Chondrocyte (in vitro differentiated cells): Measurements from ENCODE around the gene SLC35A1. TPM values are rescaled to one million over a fixed set of nuclear protein-coding genes. Genes with fewer than 3 reads are reported as not detected.

Experiments used
- DNase-seq: peaks from one replicate; pipeline ENCODE4 v3.0.0; 2021; ENCODE audit warnings: mixed read lengths, low spot score
- H3K27ac Mint-ChIP-seq: one replicate; pipeline ENCODE4 v1.8.0; 2021; ENCODE audit warnings: mild to moderate bottlenecking, moderate library complexity, mixed read lengths; ENCODE audit not compliant: unreplicated experiment
- H3K27me3 Mint-ChIP-seq: 2 replicates; pipeline ENCODE4 v1.8.0; 2021; ENCODE audit warnings: low read depth, mixed read lengths
- H3K36me3 Mint-ChIP-seq: 2 replicates; pipeline ENCODE4 v1.8.0; 2021; ENCODE audit warnings: low read depth, mixed read lengths
- H3K4me1 Mint-ChIP-seq: 2 replicates; pipeline ENCODE4 v1.8.0; 2021; ENCODE audit warnings: low read depth, mild to moderate bottlenecking, mixed read lengths
- H3K4me3 Mint-ChIP-seq: one replicate; pipeline ENCODE4 v1.8.0; 2021; ENCODE audit warnings: mild to moderate bottlenecking, moderate library complexity, mixed read lengths; ENCODE audit not compliant: unreplicated experiment
- H3K9me3 Mint-ChIP-seq: 2 replicates; pipeline ENCODE4 v1.8.0; 2021; ENCODE audit warnings: low read depth, mixed read lengths
- CTCF ChIP-seq: fragments of 200-600 bp; sonication (generic); IDR thresholded peaks from 2 replicates; pipeline ENCODE4 v1.5.0; 2021; ENCODE audit warnings: antibody characterized with exemption, mild to moderate bottlenecking, moderate library complexity
- total RNA-seq: library from RNA; stranded (reverse); gene quantifications from 3 replicates; pipeline ENCODE4 v1.2.1, GENCODE V29; 2021

Gene SLC35A1
- total RNA-seq, 1 donor from 2014 or later = 16.8 TPM

DNA sequence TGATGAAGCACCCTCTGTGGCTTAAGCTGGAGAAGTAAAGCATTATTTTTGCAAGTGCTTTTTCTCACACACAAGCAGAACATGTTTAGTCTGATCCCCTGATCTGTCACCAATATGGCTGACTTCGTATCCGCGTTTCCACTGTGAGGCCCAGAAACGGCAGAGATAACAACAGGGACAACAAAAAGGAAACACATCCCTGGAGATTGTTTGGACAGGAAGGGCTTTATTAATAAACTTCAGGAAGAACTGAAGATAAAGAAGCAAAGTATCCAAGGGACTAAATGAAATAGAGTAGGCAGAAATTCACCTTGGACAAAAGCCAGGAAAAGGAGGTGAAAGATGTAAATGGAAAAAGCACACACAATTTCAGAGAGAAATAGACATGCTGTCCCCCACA is 67.8 kb downstream of the SLC35A1 start:
- Mint-ChIP-seq H3K4me1 (peaks cover 13% of the 10 kb centered on the region), H3K9me3 (no peaks in the 10 kb centered on the region), H3K27ac (peak overlapping the region; percentile 51), H3K36me3 (peaks cover 27% of the 10 kb centered on the region), H3K27me3 (no peaks in the 10 kb centered on the region), H3K4me3 (no peak overlapping the region)
- TF ChIP-seq CTCF = no peak
- DNase-seq = no peak

DNA sequence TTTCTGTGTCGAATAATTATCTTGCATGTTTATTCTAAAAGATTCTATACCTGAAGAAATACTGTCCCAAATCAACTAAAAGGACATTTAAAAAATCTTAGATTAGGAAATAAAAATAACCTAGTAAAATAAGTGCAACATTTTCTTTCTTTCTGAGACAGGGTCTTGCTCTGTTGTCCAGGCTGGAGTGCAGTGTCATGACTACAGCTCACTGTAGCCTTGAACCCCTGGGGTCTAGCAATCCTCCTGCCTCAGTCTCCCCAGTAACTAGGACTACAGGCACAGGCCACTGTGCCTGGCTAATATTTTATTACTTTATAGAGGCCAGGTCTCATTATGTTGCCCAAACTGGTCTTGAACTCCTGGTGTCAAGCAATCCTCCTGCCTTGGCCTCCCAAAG is 68.3 kb downstream of the SLC35A1 start:
- Mint-ChIP-seq H3K36me3 (peaks cover 27% of the 10 kb centered on the region), H3K27ac (no peak overlapping the region), H3K4me1 (peaks cover 13% of the 10 kb centered on the region), H3K27me3 (no peaks in the 10 kb centered on the region), H3K4me3 (no peak overlapping the region), H3K9me3 (no peaks in the 10 kb centered on the region)
- DNase-seq = no peak
- no peak for TF ChIP-seq CTCF

GRCh38 chr6:87541744-87542143 is 69.0 kb downstream of the SLC35A1 start:
- no peak overlapping the region for H3K4me3 Mint-ChIP-seq
- no peaks in the 10 kb centered on the region for H3K9me3 Mint-ChIP-seq
- peaks cover 28% of the 10 kb centered on the region for H3K36me3 Mint-ChIP-seq
- peaks cover 13% of the 10 kb centered on the region for H3K4me1 Mint-ChIP-seq
- peak overlapping the region; percentile 41 for H3K27ac Mint-ChIP-seq
- no peak for TF ChIP-seq CTCF
- H3K27me3 Mint-ChIP-seq = no peaks in the 10 kb centered on the region
- no peak for DNase-seq

DNA sequence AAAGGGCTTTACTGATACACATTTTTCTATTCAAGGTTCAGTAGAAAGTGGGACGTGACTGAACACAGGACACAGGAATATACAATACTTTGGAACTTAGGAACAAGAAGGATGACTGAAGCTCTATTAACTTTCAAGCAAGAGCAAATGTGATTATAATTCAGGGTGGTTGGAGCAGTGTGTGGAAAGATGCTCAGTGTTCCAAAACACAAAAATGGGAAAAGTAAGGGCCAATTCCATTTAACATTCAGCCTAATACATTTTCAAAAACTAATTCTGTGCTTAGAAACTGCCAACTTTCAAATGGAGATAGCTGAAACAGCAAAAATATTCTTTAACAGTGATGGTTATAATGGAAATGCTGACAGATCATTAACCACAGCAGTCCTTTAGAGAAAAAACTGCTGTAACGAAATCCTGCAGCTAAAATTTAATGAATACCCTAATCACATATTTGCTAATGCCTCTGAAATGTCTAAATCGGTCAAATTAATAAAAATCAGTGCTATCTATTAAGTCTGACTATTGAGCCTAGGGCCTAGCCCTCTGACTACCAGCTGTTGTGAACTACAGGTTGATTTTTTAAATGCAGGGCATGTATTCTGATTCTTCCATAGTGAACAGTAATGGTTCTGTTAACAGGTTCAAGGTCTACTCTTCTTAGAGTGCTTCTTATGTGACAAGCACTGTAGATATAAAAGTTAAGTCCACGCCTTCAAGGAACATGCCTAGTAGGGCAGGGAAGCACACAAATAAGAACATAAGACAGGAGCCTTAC is 71.1 kb downstream of the SLC35A1 start:
- Mint-ChIP-seq H3K4me1 (peaks cover 8% of the 10 kb centered on the region), H3K27me3 (no peaks in the 10 kb centered on the region), H3K27ac (no peak overlapping the region), H3K4me3 (no peak overlapping the region), H3K9me3 (no peaks in the 10 kb centered on the region), H3K36me3 (peaks cover 26% of the 10 kb centered on the region)
- DNase-seq = no peak
- no peak for TF ChIP-seq CTCF

GRCh38 chr6:87544474-87544735 is 71.6 kb downstream of the SLC35A1 start:
- H3K27me3 Mint-ChIP-seq = no peaks in the 10 kb centered on the region
- no peak for TF ChIP-seq CTCF
- no peak for DNase-seq
- no peak overlapping the region for H3K27ac Mint-ChIP-seq
- H3K36me3 Mint-ChIP-seq = peaks cover 25% of the 10 kb centered on the region
- H3K4me1 Mint-ChIP-seq = peaks cover 8% of the 10 kb centered on the region
- H3K9me3 Mint-ChIP-seq = no peaks in the 10 kb centered on the region
- H3K4me3 Mint-ChIP-seq = no peak overlapping the region
